Gastroesophageal sphincter (tissue), 4 donors: ENCODE results near the gene EFHC2. TPM values are rescaled to one million over a fixed set of nuclear protein-coding genes. Genes with fewer than 3 reads are reported as not detected.
"Not testable (repeated sequence)": the region's sequence is repeated elsewhere in the genome, so short reads cannot be mapped to it uniquely, and the experiment has no call there.

ENCODE experiments used
- ATAC-seq: fragments of 150-250 bp; one replicate; pipeline ENCODE4 v1.9.1; 2016; ENCODE audit warnings: mild to moderate bottlenecking, moderate library complexity
- H3K27ac ChIP-seq, 4 donors: fragments of 200-600 bp; sonication (generic) in 3 of 4; 1 replicate in 3 of 4; 2 replicates in 1 of 4; pipeline ENCODE4 v1.5.1; 2016 to 2019
- H3K27me3 ChIP-seq: fragments of 200-600 bp; sonication (generic); one replicate; pipeline ENCODE4 v1.5.1; 2019
- H3K36me3 ChIP-seq, 2 donors: fragments of 200-600 bp; sonication (generic); one replicate each; pipeline ENCODE4 v1.5.1; 2019; ENCODE audit warnings: control low read depth in 1 of 2
- H3K4me1 ChIP-seq, 3 donors: fragments of 200-600 bp; sonication (generic); 1 replicate in 2 of 3; 2 replicates in 1 of 3; pipeline ENCODE4 v1.5.1; 2016 to 2019; ENCODE audit warnings: control low read depth in 2 of 3
- H3K4me3 ChIP-seq, 2 donors: fragments of 200-600 bp; sonication (generic); one replicate each; pipeline ENCODE4 v1.5.1; 2019; ENCODE audit warnings: mild to moderate bottlenecking in 1 of 2, moderate library complexity in 1 of 2
- H3K9me3 ChIP-seq, 3 donors: fragments of 200-600 bp; sonication (generic); one replicate each; pipeline ENCODE4 v1.5.1; 2017 to 2019; ENCODE audit warnings: control low read depth in 2 of 3
- CTCF ChIP-seq, 4 experiments: fragments of 200-600 bp in 2 of 4; fragments of 450-650 bp in 2 of 4; sonication (generic) in 1 of 4; IDR thresholded peaks; one replicate each; pipeline ENCODE4 v1.5.1; 2017 to 2019; ENCODE audit warnings: antibody characterized with exemption in 4 of 4, mild to moderate bottlenecking in 2 of 4, moderate library complexity in 2 of 4
- EP300 ChIP-seq: sonication (generic); formaldehyde crosslinking; IDR thresholded peaks from one replicate; pipeline ENCODE4 v1.6.1; 2017; ENCODE audit warnings: antibody characterized with exemption, mild to moderate bottlenecking
- POLR2A ChIP-seq, 2 donors: fragments of 450-650 bp; IDR thresholded peaks; one replicate each; pipeline ENCODE4 v1.6.1; 2017; ENCODE audit warnings: antibody characterized with exemption in 2 of 2, mild to moderate bottlenecking in 2 of 2, moderate library complexity in 1 of 2
- POLR2AphosphoS5 ChIP-seq: sonication (generic); formaldehyde crosslinking; IDR thresholded peaks from one replicate; pipeline ENCODE4 v1.6.1; 2017; ENCODE audit warnings: antibody characterized with exemption
- WGBS, 2 donors: methylation state at CpG; one replicate each; pipeline ENCODE4 v1.1.5; 2018; ENCODE audit warnings: low coverage in 1 of 2; 5-methylcytosine and 5-hydroxymethylcytosine counted together
- total RNA-seq, 4 donors: library from RNA; depleted of rRNA; stranded (reverse); fragments of >200 nt; gene quantifications; one replicate each; pipeline ENCODE4 v1.1.0, GENCODE V29; 2016

EFHC2 gene
- total RNA-seq, 4 donors from 2014 or later: 2.7 to 15.9 (median 8.7) TPM

DNA sequence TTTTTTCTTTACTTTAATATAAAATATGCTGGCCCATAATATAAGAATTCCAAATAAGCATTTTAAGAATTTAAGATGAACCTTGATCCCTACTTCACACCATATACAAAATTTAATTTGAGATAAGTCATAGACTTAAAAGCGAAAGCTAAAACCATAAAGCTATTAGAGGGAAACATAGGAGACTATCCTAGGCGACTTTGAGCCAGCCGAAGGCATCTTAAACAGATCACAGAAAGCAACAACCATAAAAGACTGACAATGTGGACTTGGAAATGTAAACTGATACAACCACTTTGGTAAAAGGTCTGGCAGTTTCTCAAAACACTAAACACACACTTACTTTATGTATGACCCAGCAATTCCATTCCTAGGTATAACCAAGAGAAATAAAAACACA is 125.0 kb downstream of the EFHC2 start:
- 84 to 86% methylated on average over 1 to 3 of the region's 3 CpGs for WGBS, 2 donors
- Histone ChIP-seq H3K4me3 (no peak overlapping the region), H3K9me3 (no peaks in the 10 kb centered on the region), H3K36me3 (no peaks in the 10 kb centered on the region), H3K27ac (no peak overlapping the region), H3K4me1 (no peaks in the 10 kb centered on the region), H3K27me3 (no peaks in the 10 kb centered on the region)
- no peak for ATAC-seq
- TF ChIP-seq EP300 (no peak), POLR2AphosphoS5 (no peak), CTCF (IDR thresholded peaks at IDR 0.05) (no peak), POLR2A (IDR thresholded peaks at IDR 0.05) (no peak)

- no peak for TF ChIP-seq EP300
- TF ChIP-seq POLR2AphosphoS5: no peak
- TF ChIP-seq CTCF (IDR thresholded peaks at IDR 0.05): no peak
- no peak for TF ChIP-seq POLR2A (IDR thresholded peaks at IDR 0.05)
- 40% methylated on average over 1 of the region's 3 CpGs; no CpG with 5 or more reads in 1 of the 2 donors for WGBS, 2 donors
- Histone ChIP-seq H3K9me3 (no peaks in the 10 kb centered on the region), H3K4me1 (no peaks in the 10 kb centered on the region), H3K4me3 (no peak overlapping the region), H3K27me3 (no peaks in the 10 kb centered on the region), H3K27ac (no peak overlapping the region), H3K36me3 (no peaks in the 10 kb centered on the region)
- no peak for ATAC-seq
These were observed 127.3 kb downstream of the EFHC2 start for GRCh38 chrX:44216171-44216570.

DNA sequence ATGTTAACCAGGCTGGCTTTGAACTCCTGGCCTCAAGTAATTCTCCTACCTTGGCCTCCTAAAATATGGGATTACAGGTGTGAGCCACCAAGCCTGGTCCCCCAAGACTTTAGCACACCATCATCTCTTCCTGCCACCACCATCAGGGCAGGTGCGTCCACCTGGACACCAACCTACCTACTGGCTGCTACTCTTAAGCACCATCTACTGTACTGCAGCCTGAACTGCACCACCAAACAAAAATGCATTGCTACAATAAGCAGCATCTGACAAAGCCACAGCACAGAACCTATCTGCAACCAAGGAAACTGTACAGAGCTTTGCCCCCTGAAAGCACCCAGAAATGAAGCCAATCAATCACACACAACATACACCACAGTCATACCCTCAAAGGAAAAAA is 139.7 kb downstream of the EFHC2 start:
- Histone ChIP-seq H3K9me3 (no peaks in the 10 kb centered on the region), H3K4me1 (no peaks in the 10 kb centered on the region), H3K27ac (no peak overlapping the region), H3K27me3 (no peaks in the 10 kb centered on the region), H3K36me3 (no peaks in the 10 kb centered on the region), H3K4me3 (no peak overlapping the region)
- TF ChIP-seq CTCF (IDR thresholded peaks at IDR 0.05) (no peak), EP300 (no peak), POLR2AphosphoS5 (no peak), POLR2A (IDR thresholded peaks at IDR 0.05) (no peak)
- no CpG with 5 or more reads among the region's 1 CpG for WGBS, 2 donors
- ATAC-seq: no peak

GRCh38 chrX:44202596-44202995 is 140.9 kb downstream of the EFHC2 start:
- WGBS, 2 donors: no CpG with 5 or more reads among the region's 2 CpGs
- no peaks in the 10 kb centered on the region for H3K36me3 ChIP-seq
- H3K4me1 ChIP-seq: no peaks in the 10 kb centered on the region
- no peak for ATAC-seq
- H3K4me3 ChIP-seq: no peak overlapping the region
- TF ChIP-seq POLR2AphosphoS5 (no peak), POLR2A (IDR thresholded peaks at IDR 0.05) (no peak), EP300 (no peak), CTCF (IDR thresholded peaks at IDR 0.05) (no peak)
- H3K27ac ChIP-seq: no peak overlapping the region
- no peaks in the 10 kb centered on the region for H3K9me3 ChIP-seq
- H3K27me3 ChIP-seq: no peaks in the 10 kb centered on the region

GRCh38 chrX:44189116-44189515 is 154.4 kb downstream of the EFHC2 start:
- no peak for ATAC-seq
- WGBS, 2 donors: 93% methylated on average over 2 of the region's 2 CpGs

GRCh38 chrX:44187915-44188314 is 155.6 kb downstream of the EFHC2 start:
- WGBS, 2 donors: 89% methylated on average over 4 of the region's 5 CpGs; no CpG with 5 or more reads in 1 of the 2 donors
- H3K27me3 ChIP-seq, H3K36me3 ChIP-seq, H3K4me3 ChIP-seq, H3K27ac ChIP-seq, H3K4me1 ChIP-seq, H3K9me3 ChIP-seq, ATAC-seq: not testable (repeated sequence)

More at GRCh38 chrX:44189116-44189515, 154.4 kb downstream of the EFHC2 start:
- Histone ChIP-seq H3K27me3 (no peaks in the 10 kb centered on the region), H3K4me3 (no peak overlapping the region), H3K4me1 (no peaks in the 10 kb centered on the region), H3K9me3 (no peaks in the 10 kb centered on the region), H3K36me3 (no peaks in the 10 kb centered on the region), H3K27ac (no peak overlapping the region)
- no peak for TF ChIP-seq EP300
- no peak for TF ChIP-seq POLR2AphosphoS5
- TF ChIP-seq POLR2A (IDR thresholded peaks at IDR 0.05): no peak
- no peak for TF ChIP-seq CTCF (IDR thresholded peaks at IDR 0.05)
